B cell (primary cell): ENCODE measurements around the gene ZNF253. TPM values are rescaled to one million over a fixed set of nuclear protein-coding genes. Genes with fewer than 3 reads are reported as not detected.

Source experiments
- ATAC-seq: fragments of 200-7000 bp; cut with Tn5 transposase; one replicate; pipeline ENCODE4 v1.10.0; 2021; ENCODE audit warnings: low read depth, mild to moderate bottlenecking, moderate number of reproducible peaks, moderate library complexity
- CTCF ChIA-PET: fragments of 350-600 bp; sonication (Branson Sonifier 250); formaldehyde crosslinking; loops from one replicate; lab custom pipeline; 2021; ENCODE audit warnings: antibody characterized with exemption, inconsistent platforms; lab: Charles Lee
- POLR2A ChIA-PET: fragments of 350-600 bp; sonication (Branson Sonifier 250); formaldehyde crosslinking; loops from one replicate; lab custom pipeline; 2021; ENCODE audit warnings: antibody characterized with exemption; lab: Charles Lee
- DNase-seq: peaks from one replicate; pipeline ENCODE4 v3.0.0; 2013
- H2AFZ ChIP-seq: 2 replicates; pipeline ENCODE4 v1.6.1; 2012; ENCODE audit warnings: mild to moderate bottlenecking, low read depth, low read length; ENCODE audit not compliant: insufficient read depth, poor library complexity, severe bottlenecking
- H3K27ac ChIP-seq, 2 donors: 1 replicate in 1 of 2; 2 replicates in 1 of 2; pipeline ENCODE4 v1.5.1; 2012 to 2013; ENCODE audit warnings: low read length in 2 of 2, mild to moderate bottlenecking in 2 of 2, moderate library complexity in 1 of 2
- H3K27me3 ChIP-seq, 4 experiments: fragments of 200-600 bp in 1 of 4; sonication (generic) in 1 of 4; replicated peaks in 1 of 4; 1 replicate in 2 of 4; 2 replicates in 2 of 4; pipeline versions ENCODE4 v1.6.1 to v1.7.0; 2013 to 2016; ENCODE audit warnings: low read length in 3 of 4, mild to moderate bottlenecking in 2 of 4, mixed read lengths in 1 of 4, moderate library complexity in 1 of 4; ENCODE audit not compliant: insufficient read depth in 4 of 4, control insufficient read depth in 3 of 4; ENCODE audit errors: control extremely low read depth in 1 of 4
- H3K36me3 ChIP-seq, 2 experiments: replicated peaks in 1 of 2; 1 replicate in 1 of 2; 2 replicates in 1 of 2; pipeline versions ENCODE4 v1.6.1 to v1.7.1; 2013; ENCODE audit warnings: low read length in 1 of 2; ENCODE audit not compliant: insufficient read depth in 2 of 2, control insufficient read depth in 1 of 2; ENCODE audit errors: control extremely low read depth in 1 of 2, extremely low read depth in 1 of 2
- H3K4me1 ChIP-seq, 2 donors: fragments of 200-600 bp in 1 of 2; sonication (generic) in 1 of 2; 1 replicate in 1 of 2; 2 replicates in 1 of 2; pipeline versions ENCODE4 v1.5.1 to v1.6.1; 2013 to 2017; ENCODE audit warnings: low read length in 2 of 2; ENCODE audit not compliant: control insufficient read depth in 2 of 2, insufficient read depth in 2 of 2
- H3K4me2 ChIP-seq: replicated peaks from 2 replicates; pipeline ENCODE3; 2012; ENCODE audit warnings: mild to moderate bottlenecking, low read depth, low read length; ENCODE audit not compliant: poor library complexity, severe bottlenecking
- H3K4me3 ChIP-seq, 5 experiments: fragments of 200-600 bp in 1 of 5; sonication (generic) in 1 of 5; 1 replicate in 3 of 5; 2 replicates in 2 of 5; pipeline versions ENCODE4 v1.5.1 to v1.7.0; 2011 to 2016; ENCODE audit warnings: low read length in 4 of 5, mild to moderate bottlenecking in 4 of 5, low read depth in 2 of 5, control low read depth in 1 of 5, moderate library complexity in 1 of 5; ENCODE audit not compliant: insufficient read depth in 1 of 5; ENCODE audit errors: control extremely low read depth in 1 of 5, extremely low read depth in 1 of 5
- H3K79me2 ChIP-seq: fragments of 200-600 bp; sonication (generic); one replicate; pipeline ENCODE4 v1.6.0; 2016; ENCODE audit warnings: low read length; ENCODE audit not compliant: control insufficient read depth, insufficient read depth
- H3K9ac ChIP-seq: fragments of 200-600 bp; sonication (generic); 2 replicates; pipeline ENCODE4 v1.6.1; 2017; ENCODE audit warnings: mild to moderate bottlenecking, low read length, moderate library complexity
- H3K9me3 ChIP-seq, 3 donors: one replicate each; pipeline versions ENCODE4 v1.6.1 to v1.7.1; 2013; ENCODE audit warnings: low read length in 2 of 3; ENCODE audit not compliant: control insufficient read depth in 2 of 3, insufficient read depth in 1 of 3; ENCODE audit errors: control extremely low read depth in 1 of 3
- H4K20me1 ChIP-seq: 2 replicates; pipeline ENCODE4 v1.6.0; 2012; ENCODE audit warnings: mild to moderate bottlenecking, low read length; ENCODE audit not compliant: insufficient read depth, control insufficient read depth, poor library complexity, severe bottlenecking
- H3K27ac Mint-ChIP-seq: one replicate; pipeline ENCODE4 v1.8.0; 2021; ENCODE audit warnings: mixed read lengths
- H3K27me3 Mint-ChIP-seq: one replicate; pipeline ENCODE4 v1.8.0; 2021; ENCODE audit warnings: mixed read lengths
- H3K4me1 Mint-ChIP-seq: one replicate; pipeline ENCODE4 v1.8.0; 2021; ENCODE audit warnings: mixed read lengths
- H3K4me3 Mint-ChIP-seq: one replicate; pipeline ENCODE4 v1.8.0; 2021; ENCODE audit warnings: mixed read lengths
- H3K9me3 Mint-ChIP-seq: one replicate; pipeline ENCODE4 v1.8.0; 2022; ENCODE audit warnings: mixed read lengths; ENCODE audit not compliant: insufficient read depth
- CTCF ChIP-seq: fragments of 200-600 bp; IDR thresholded peaks from one replicate; pipeline ENCODE4 v1.8.0; 2022; ENCODE audit warnings: antibody characterized with exemption, mild to moderate bottlenecking
- EZH2 ChIP-seq: IDR thresholded peaks from 2 replicates; pipeline ENCODE4 v1.6.1; 2012; ENCODE audit warnings: borderline replicate concordance, low read depth, mild to moderate bottlenecking, moderate library complexity, low read length; ENCODE audit not compliant: insufficient read depth, poor library complexity, severe bottlenecking
- WGBS: methylation state at CpG from one replicate; pipeline ENCODE4 v1.1.5; 2013; ENCODE audit warnings: missing lambda C conversion rate; ENCODE audit not compliant: insufficient coverage; 5-methylcytosine and 5-hydroxymethylcytosine counted together
- intact Hi-C: fragments of 100-400 bp; cut with micrococcal nuclease; formaldehyde crosslinking; loops from one replicate; pipeline ENCODE4 v1.10.0; 2022
- polyA plus RNA-seq: library from polyadenylated mRNA; depleted of rRNA; stranded (reverse); fragments of >200 nt; gene quantifications from 2 replicates; pipeline ENCODE4 v1.2.3, GENCODE V29; 2012
- total RNA-seq, 2 donors: library from RNA; stranded (reverse); fragments of 120-200 nt in 1 of 2; gene quantifications; 1 replicate in 1 of 2; 2 replicates in 1 of 2; pipeline versions ENCODE4 v1.2.3 to v1.2.4, GENCODE V29; 2013 to 2022

ZNF253 gene
- total and polyA plus RNA-seq, 2 donors (not counting 1 experiment from before 2014, with no cell fraction given): 5.5 to 28.6 TPM

DNA sequence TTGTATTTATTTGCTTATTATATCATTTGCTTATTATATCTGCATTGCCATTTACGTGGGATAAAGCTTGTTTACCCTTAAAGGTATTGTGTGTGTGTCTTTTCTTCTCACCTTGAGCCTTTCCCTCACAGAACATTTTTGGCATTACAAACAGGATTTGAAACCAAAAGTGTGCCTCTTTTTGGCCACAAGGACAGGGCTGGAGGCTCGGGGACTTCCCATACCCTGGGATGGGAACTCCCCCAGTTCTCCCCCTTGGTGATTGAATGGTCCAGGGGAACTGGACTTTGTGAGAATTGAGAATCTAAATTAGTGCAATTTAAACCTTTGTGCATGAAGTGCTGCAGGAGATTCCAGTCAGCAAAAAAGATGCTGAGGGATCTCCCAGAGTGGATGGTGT is 41.8 kb upstream of the ZNF253 start:
- Histone ChIP-seq H3K27ac (peak overlapping the region in 1 of 2 donors; percentile 31), H4K20me1 (no peaks in the 10 kb centered on the region), H3K9me3 (peaks cover 3 to 34% (median 13%) of the 10 kb centered on the region in 3 donors), H3K4me3 (no peak overlapping the region), H3K9ac (no peak overlapping the region), H3K79me2 (peaks cover 32% of the 10 kb centered on the region), H3K36me3 (peaks cover 2 to 3% of the 10 kb centered on the region in 2 experiments), H3K4me2 (no peak overlapping the region), H2AFZ (no peak overlapping the region), H3K4me1 (peaks cover 22 to 25% of the 10 kb centered on the region in 2 donors), H3K27me3 (no peaks in the 10 kb centered on the region)
- H3K27ac Mint-ChIP-seq: peak overlapping the region; percentile 15
- ChIA-PET POLR2A (no interaction called here), CTCF (interaction anchor here (0.6 kb wide), 1 partner anchor 14 kb away, joined by 3 read pairs; no protein-coding TSS in a partner anchor)
- peaks cover 35% of the 10 kb centered on the region for H3K4me1 Mint-ChIP-seq
- no peak for ATAC-seq
- DNase-seq: peak; percentile 37
- peak overlapping the region; percentile 34 for H3K4me3 Mint-ChIP-seq
- WGBS: no CpG with 5 or more reads among the region's 2 CpGs
- intact Hi-C loops: loop anchor here (5.0 kb wide), 1 partner anchor 207 kb away; the partner anchor contains the start of gene PBX4
- peaks cover 17% of the 10 kb centered on the region for H3K9me3 Mint-ChIP-seq
- TF ChIP-seq EZH2 (no peak), CTCF (no peak)
- no peaks in the 10 kb centered on the region for H3K27me3 Mint-ChIP-seq

GRCh38 chr19:19826875-19827274 is 38.8 kb upstream of the ZNF253 start:
- peaks cover 7% of the 10 kb centered on the region for H3K79me2 ChIP-seq
- no peak overlapping the region for H2AFZ ChIP-seq
- H3K4me2 ChIP-seq: no peak overlapping the region
- ATAC-seq (no peak), DNase-seq (no peak)
- no peaks in the 10 kb centered on the region for H3K27me3 Mint-ChIP-seq
- no peak overlapping the region for H3K4me3 Mint-ChIP-seq
- ChIA-PET POLR2A (no interaction called here), CTCF (no interaction called here)
- H3K36me3 ChIP-seq: no peaks in the 10 kb centered on the region
- peaks cover 28% of the 10 kb centered on the region for H3K9me3 Mint-ChIP-seq
- H3K4me3 ChIP-seq: no peak overlapping the region
- no peak overlapping the region for H3K27ac ChIP-seq
- peaks cover 10 to 11% of the 10 kb centered on the region in 2 donors for H3K4me1 ChIP-seq
- H3K9ac ChIP-seq: no peak overlapping the region
- no peaks in the 10 kb centered on the region for H4K20me1 ChIP-seq
- TF ChIP-seq CTCF: no peak
- no peak for TF ChIP-seq EZH2
- H3K27ac Mint-ChIP-seq: no peak overlapping the region
- H3K9me3 ChIP-seq: peaks cover 4 to 57% (median 41%) of the 10 kb centered on the region in 3 donors
- no peaks in the 10 kb centered on the region for H3K27me3 ChIP-seq
- intact Hi-C loops: no loop called here
- 100% methylated on average over 6 of the region's 11 CpGs for WGBS
- peaks cover 12% of the 10 kb centered on the region for H3K4me1 Mint-ChIP-seq
